NK-92 (cell line): ENCODE results near the gene B4GALNT3.

Source experiments
- DNase-seq: peaks from one replicate; lab custom pipeline; 2025; ENCODE audit not compliant: unreplicated experiment; lab: John Stamatoyannopoulos, UW

The B4GALNT3 gene

GRCh38 chr12:508795-509194 is 49.1 kb downstream of the B4GALNT3 start:
- no peak for DNase-seq

- no peak for DNase-seq
Observed at GRCh38 chr12:509500-509899, 49.8 kb downstream of the B4GALNT3 start.

- DNase-seq: no peak
Observed at GRCh38 chr12:510071-510825, 50.5 kb downstream of the B4GALNT3 start.

GRCh38 chr12:512933-513332 is 53.2 kb downstream of the B4GALNT3 start:
- DNase-seq: no peak

- DNase-seq: no peak
Observed at GRCh38 chr12:513446-513845, 53.7 kb downstream of the B4GALNT3 start.

GRCh38 chr12:517538-517937 is 57.8 kb downstream of the B4GALNT3 start:
- DNase-seq: no peak

- no peak for DNase-seq
Observed at GRCh38 chr12:520119-520518, 60.4 kb downstream of the B4GALNT3 start.

- DNase-seq: no peak
Observed at GRCh38 chr12:522692-523378, 63.1 kb downstream of the B4GALNT3 start.

GRCh38 chr12:524167-524951 is 64.6 kb downstream of the B4GALNT3 start:
- no peak for DNase-seq

- DNase-seq: no peak
Observed at GRCh38 chr12:526089-526488, 66.3 kb downstream of the B4GALNT3 start.

GRCh38 chr12:527241-527640 is 67.5 kb downstream of the B4GALNT3 start:
- no peak for DNase-seq

- no peak for DNase-seq
Observed at GRCh38 chr12:527729-528128, 68.0 kb downstream of the B4GALNT3 start.

GRCh38 chr12:530308-530707 is 70.6 kb downstream of the B4GALNT3 start:
- no peak for DNase-seq

- DNase-seq: no peak
Observed at GRCh38 chr12:530821-531220, 71.1 kb downstream of the B4GALNT3 start.

GRCh38 chr12:531951-532585 is 72.3 kb downstream of the B4GALNT3 start:
- DNase-seq: no peak

- DNase-seq: no peak
Observed at GRCh38 chr12:532908-533565, 73.3 kb downstream of the B4GALNT3 start.

GRCh38 chr12:533718-534117 is 74.0 kb downstream of the B4GALNT3 start:
- DNase-seq: no peak

GRCh38 chr12:534216-534615 is 74.5 kb downstream of the B4GALNT3 start:
- no peak for DNase-seq

- no peak for DNase-seq
Observed at GRCh38 chr12:535396-535795, 75.7 kb downstream of the B4GALNT3 start.

- no peak for DNase-seq
Observed at GRCh38 chr12:536751-537245, 77.1 kb downstream of the B4GALNT3 start.

GRCh38 chr12:537772-538171 is 78.0 kb downstream of the B4GALNT3 start:
- DNase-seq: no peak
